PC-3 (cell line): ENCODE results near the gene TDRD12. TPM values are rescaled to one million over a fixed set of nuclear protein-coding genes. Genes with fewer than 3 reads are reported as not detected.
A peak's percentile ranks its signal among the peaks of the same experiment; 100 is the strongest.
"Not testable (repeated sequence)": the region's sequence is repeated elsewhere in the genome, so short reads cannot be mapped to it uniquely, and the experiment has no call there.

ENCODE experiments used
- ATAC-seq: fragments of 200-7000 bp; cut with Tn5 transposase; 2 replicates; pipeline ENCODE4 v1.9.1; 2020; ENCODE audit warnings: mild to moderate bottlenecking, moderate library complexity
- BruUV-seq: library from RNA; stranded (reverse); fragments of 400-500 nt; replicated peaks from 2 replicates; lab custom pipeline; 2021; lab: Mats Ljungman, UMichigan
- CTCF ChIA-PET: fragments of 300-600 bp; sonication (Branson Sonifier 250); formaldehyde crosslinking; loops from one replicate; lab custom pipeline; 2022; ENCODE audit warnings: antibody characterized with exemption; lab: Charles Lee
- POLR2A ChIA-PET: fragments of 300-600 bp; sonication (Branson Sonifier 250); formaldehyde crosslinking; loops from one replicate; lab custom pipeline; 2022; ENCODE audit warnings: antibody characterized with exemption; ENCODE audit not compliant: unreplicated experiment; lab: Charles Lee
- DNase-seq: peaks from one replicate; pipeline ENCODE4 v3.0.0-alpha.2; 2015
- H2AFZ ChIP-seq: fragments of 300-600 bp; sonication (generic); 2 replicates; pipeline ENCODE4 v1.6.0; 2016; ENCODE audit warnings: antibody characterized with exemption, low read length
- H3F3A ChIP-seq: fragments of 300-600 bp; sonication (generic); one replicate; pipeline ENCODE4 v1.6.0; 2017; ENCODE audit warnings: antibody characterized with exemption, low read length, control low read depth, mild to moderate bottlenecking; ENCODE audit not compliant: unreplicated experiment
- H3K27ac ChIP-seq: fragments of 300-600 bp; sonication (generic); 2 replicates; pipeline ENCODE4 v1.5.1; 2016; ENCODE audit warnings: mild to moderate bottlenecking, low read length
- H3K27me3 ChIP-seq: fragments of 300-600 bp; sonication (generic); 2 replicates; pipeline ENCODE4 v1.6.1; 2016; ENCODE audit warnings: low read length, mixed read lengths
- H3K36me3 ChIP-seq: fragments of 300-600 bp; sonication (generic); 2 replicates; pipeline ENCODE4 v1.6.1; 2016; ENCODE audit warnings: low read depth, mixed run types, low read length, mixed read lengths
- H3K4me1 ChIP-seq: fragments of 300-600 bp; sonication (generic); 2 replicates; pipeline ENCODE4 v1.5.1; 2016; ENCODE audit warnings: low read length; ENCODE audit not compliant: insufficient read depth
- H3K4me2 ChIP-seq: fragments of 300-600 bp; sonication (generic); 2 replicates; pipeline ENCODE4 v1.6.0; 2016; ENCODE audit warnings: low read length
- H3K4me3 ChIP-seq: fragments of 300-600 bp; sonication (generic); 2 replicates; pipeline ENCODE4 v1.5.1; 2016; ENCODE audit warnings: mild to moderate bottlenecking, low read length, mixed read lengths
- H3K79me2 ChIP-seq: fragments of 300-600 bp; sonication (generic); 2 replicates; pipeline ENCODE4 v1.6.1; 2017; ENCODE audit warnings: low read length, mixed read lengths
- H3K9ac ChIP-seq: fragments of 300-600 bp; sonication (generic); 2 replicates; pipeline ENCODE4 v1.6.0; 2016; ENCODE audit warnings: mild to moderate bottlenecking, low read length
- H3K9me2 ChIP-seq: fragments of 300-600 bp; sonication (generic); replicated peaks from 2 replicates; pipeline ENCODE4 v1.6.1; 2016; ENCODE audit warnings: mixed run types, low read length, mixed read lengths
- H3K9me3 ChIP-seq: fragments of 300-600 bp; sonication (generic); 2 replicates; pipeline ENCODE4 v1.6.1; 2016; ENCODE audit warnings: low read length, mixed read lengths
- H4K20me1 ChIP-seq: fragments of 300-600 bp; sonication (generic); 2 replicates; pipeline ENCODE4 v1.6.1; 2016; ENCODE audit warnings: low read length, mixed read lengths
- EZH2 ChIP-seq: fragments of 300-600 bp; sonication (generic); IDR thresholded peaks from one replicate; pipeline ENCODE4 v1.6.1; 2017; ENCODE audit warnings: antibody characterized with exemption, mild to moderate bottlenecking, low read length; ENCODE audit not compliant: unreplicated experiment
- EZH2phosphoT487 ChIP-seq: fragments of 300-600 bp; sonication (generic); IDR thresholded peaks from 2 replicates; pipeline ENCODE4 v1.6.1; 2018; ENCODE audit warnings: mild to moderate bottlenecking, antibody characterized with exemption, low read length, borderline replicate concordance
- intact Hi-C: fragments of 100-400 bp; cut with micrococcal nuclease; formaldehyde crosslinking; loops from 2 replicates; pipeline ENCODE4 v1.9.0; 2023
- total RNA-seq: library from RNA; depleted of rRNA; stranded (reverse); fragments of >200 nt; gene quantifications from 2 replicates; pipeline ENCODE4 v1.2.3, GENCODE V29; 2014
- TF ChIP-seq, protein P1 (sequence below): fragments of 300-600 bp; sonication (generic); conservative IDR thresholded peaks from 2 replicates; pipeline ENCODE4 v1.5.1; 2017; ENCODE audit warnings: antibody characterized with exemption, low read depth, mild to moderate bottlenecking, low read length

Gene TDRD12
- total RNA-seq, 1 experiment from 2014 or later: not detected

DNA sequence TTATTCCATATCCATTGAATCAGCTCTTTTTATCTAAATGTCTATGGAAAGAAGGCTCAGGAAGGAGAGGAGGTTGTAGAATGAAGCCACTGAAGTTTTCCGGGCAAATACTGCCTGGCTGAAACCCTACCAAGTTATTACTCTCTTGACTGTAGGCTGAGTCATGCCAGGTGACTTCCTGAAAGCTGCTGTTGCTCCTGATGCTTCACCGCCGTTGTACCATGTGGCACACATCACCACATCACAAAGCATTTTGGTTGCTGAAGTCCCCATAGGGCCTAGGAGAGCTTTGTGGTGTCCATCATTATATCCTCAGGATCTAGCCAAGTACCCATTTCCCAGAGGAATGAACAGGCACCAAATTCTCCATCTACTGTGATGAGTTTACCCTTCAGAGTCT is 11.1 kb upstream of the TDRD12 start:
- H3K27me3 ChIP-seq: no peaks in the 10 kb centered on the region
- no peak overlapping the region for H3K4me2 ChIP-seq
- no peak overlapping the region for H2AFZ ChIP-seq
- no peak overlapping the region for H3K27ac ChIP-seq
- BruUV-seq: no TSS peak
- peak; percentile 26 for DNase-seq
- POLR2A ChIA-PET: no interaction called here
- intact Hi-C loops: no loop called here
- peaks cover 28% of the 10 kb centered on the region for H3K79me2 ChIP-seq
- H3K4me3 ChIP-seq: no peak overlapping the region
- no peaks in the 10 kb centered on the region for H3K9me3 ChIP-seq
- peaks cover 7% of the 10 kb centered on the region for H3K36me3 ChIP-seq
- no peaks in the 10 kb centered on the region for H3K4me1 ChIP-seq
- no peaks in the 10 kb centered on the region for H3F3A ChIP-seq
- no peaks in the 10 kb centered on the region for H4K20me1 ChIP-seq
- peak; percentile 42; the same call in 1 of the 2 replicates for ATAC-seq
- no peaks in the 10 kb centered on the region for H3K9me2 ChIP-seq
- CTCF ChIA-PET: no interaction called here
- H3K9ac ChIP-seq: no peak overlapping the region
- TF ChIP-seq, protein P1, sequence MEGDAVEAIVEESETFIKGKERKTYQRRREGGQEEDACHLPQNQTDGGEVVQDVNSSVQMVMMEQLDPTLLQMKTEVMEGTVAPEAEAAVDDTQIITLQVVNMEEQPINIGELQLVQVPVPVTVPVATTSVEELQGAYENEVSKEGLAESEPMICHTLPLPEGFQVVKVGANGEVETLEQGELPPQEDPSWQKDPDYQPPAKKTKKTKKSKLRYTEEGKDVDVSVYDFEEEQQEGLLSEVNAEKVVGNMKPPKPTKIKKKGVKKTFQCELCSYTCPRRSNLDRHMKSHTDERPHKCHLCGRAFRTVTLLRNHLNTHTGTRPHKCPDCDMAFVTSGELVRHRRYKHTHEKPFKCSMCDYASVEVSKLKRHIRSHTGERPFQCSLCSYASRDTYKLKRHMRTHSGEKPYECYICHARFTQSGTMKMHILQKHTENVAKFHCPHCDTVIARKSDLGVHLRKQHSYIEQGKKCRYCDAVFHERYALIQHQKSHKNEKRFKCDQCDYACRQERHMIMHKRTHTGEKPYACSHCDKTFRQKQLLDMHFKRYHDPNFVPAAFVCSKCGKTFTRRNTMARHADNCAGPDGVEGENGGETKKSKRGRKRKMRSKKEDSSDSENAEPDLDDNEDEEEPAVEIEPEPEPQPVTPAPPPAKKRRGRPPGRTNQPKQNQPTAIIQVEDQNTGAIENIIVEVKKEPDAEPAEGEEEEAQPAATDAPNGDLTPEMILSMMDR: no peak
- TF ChIP-seq EZH2phosphoT487 (no peak), EZH2 (no peak)

DNA sequence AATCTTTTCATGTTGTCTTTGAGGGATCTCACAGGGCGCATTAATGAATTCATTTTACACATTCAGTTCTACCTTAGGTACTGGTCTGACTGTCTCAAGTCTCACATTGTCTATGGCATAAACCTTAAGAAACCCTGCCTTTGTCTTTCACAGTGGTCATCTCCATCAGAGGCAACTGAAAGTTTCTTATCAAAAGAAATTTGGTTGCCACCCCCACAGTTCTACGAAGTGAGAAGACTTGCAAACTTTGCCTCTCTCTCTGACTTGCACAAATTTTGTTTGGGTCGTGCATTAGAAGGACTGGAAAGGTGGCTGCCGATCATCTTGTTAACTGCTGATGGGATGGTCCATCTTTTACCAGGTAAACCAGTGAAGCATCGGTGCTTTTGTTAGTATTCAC is 10.5 kb upstream of the TDRD12 start:
- Histone ChIP-seq H3K36me3 (peaks cover 3% of the 10 kb centered on the region), H3K9ac (no peak overlapping the region), H3K4me3 (no peak overlapping the region), H3F3A (no peaks in the 10 kb centered on the region), H3K79me2 (peaks cover 24% of the 10 kb centered on the region), H3K9me3 (no peaks in the 10 kb centered on the region), H2AFZ (no peak overlapping the region), H3K4me1 (no peaks in the 10 kb centered on the region), H3K27me3 (no peaks in the 10 kb centered on the region), H3K27ac (no peak overlapping the region), H3K4me2 (no peak overlapping the region), H3K9me2 (no peaks in the 10 kb centered on the region), H4K20me1 (no peaks in the 10 kb centered on the region)
- ATAC-seq (no peak), DNase-seq (no peak)
- TF ChIP-seq, protein P1: no peak
- TF ChIP-seq EZH2: no peak
- no peak for TF ChIP-seq EZH2phosphoT487
- BruUV-seq: no TSS peak
- intact Hi-C loops: no loop called here
- POLR2A ChIA-PET: no interaction called here
- CTCF ChIA-PET: no interaction called here

DNA sequence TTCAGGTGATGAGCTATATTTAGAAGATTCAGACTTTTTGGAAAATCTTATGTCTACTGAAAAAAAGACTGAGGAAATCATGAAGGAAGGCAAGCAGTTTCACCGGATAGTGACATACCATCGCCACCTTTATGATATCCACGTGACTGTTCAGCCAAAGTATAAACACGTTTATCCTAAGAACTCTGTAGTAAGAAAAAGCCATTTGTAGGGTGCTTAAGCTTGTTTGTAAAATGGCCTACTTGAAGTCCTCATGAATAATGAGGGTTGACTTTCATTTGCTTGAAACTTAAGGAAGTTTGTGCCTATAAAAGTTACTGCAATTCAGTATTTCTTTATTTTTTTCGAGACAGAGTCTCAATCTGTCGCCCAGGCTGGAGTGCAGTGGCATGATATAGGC is 7.8 kb upstream of the TDRD12 start:
- H3K9me3 ChIP-seq: no peaks in the 10 kb centered on the region
- no TSS peak for BruUV-seq
- H3K4me3 ChIP-seq: no peak overlapping the region
- no peaks in the 10 kb centered on the region for H4K20me1 ChIP-seq
- H3K4me1 ChIP-seq: no peaks in the 10 kb centered on the region
- TF ChIP-seq EZH2 (no peak), EZH2phosphoT487 (no peak)
- TF ChIP-seq, protein P1: no peak
- no peaks in the 10 kb centered on the region for H3K27me3 ChIP-seq
- no peak for ATAC-seq
- H3K36me3 ChIP-seq: no peaks in the 10 kb centered on the region
- H3K79me2 ChIP-seq: peaks cover 7% of the 10 kb centered on the region; the same call in 1 of the 2 replicates
- H3K9me2 ChIP-seq: no peaks in the 10 kb centered on the region
- DNase-seq: no peak
- no peaks in the 10 kb centered on the region for H3F3A ChIP-seq
- intact Hi-C loops: no loop called here
- ChIA-PET CTCF (no interaction called here), POLR2A (interaction anchor here (0.6 kb wide), 1 partner anchor 51 kb away, joined by 6 read pairs; no protein-coding TSS in a partner anchor)
- H2AFZ ChIP-seq: no peak overlapping the region
- no peak overlapping the region for H3K9ac ChIP-seq
- H3K27ac ChIP-seq: no peak overlapping the region
- H3K4me2 ChIP-seq: no peak overlapping the region

DNA sequence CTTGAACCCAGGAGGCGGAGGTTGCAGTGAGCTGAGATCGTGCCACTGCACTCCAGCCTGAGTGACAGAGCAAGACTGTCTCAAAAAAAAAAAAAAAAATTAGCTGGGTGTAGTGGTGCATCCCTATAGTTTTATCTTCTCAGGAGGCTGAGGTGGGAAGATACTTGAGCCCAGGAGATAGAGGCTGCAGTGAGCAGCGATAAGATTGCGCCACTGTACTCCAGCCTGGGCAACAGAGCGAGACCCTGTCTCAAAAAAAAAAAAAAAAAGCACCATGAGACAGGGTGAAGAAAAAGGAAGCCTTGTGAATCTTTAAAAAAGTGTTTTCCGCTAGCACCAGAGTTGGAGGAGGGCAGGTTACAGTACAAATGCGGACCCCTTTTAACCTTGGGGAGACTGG is 3.4 kb upstream of the TDRD12 start:
- H4K20me1 ChIP-seq, H3K9me2 ChIP-seq, H3K36me3 ChIP-seq, H3K27me3 ChIP-seq, H3K4me2 ChIP-seq, POLR2A ChIA-PET, H2AFZ ChIP-seq, H3K9me3 ChIP-seq, ATAC-seq, intact Hi-C loops, CTCF ChIA-PET, H3K79me2 ChIP-seq, H3K27ac ChIP-seq, H3K4me1 ChIP-seq, H3K9ac ChIP-seq, BruUV-seq, H3F3A ChIP-seq, DNase-seq, H3K4me3 ChIP-seq: not testable (repeated sequence)
